ENCODE data around the gene AHRR.

The AHRR gene

GRCh38 chr5:454936-455335 lies 133.4 kb downstream of the AHRR start:
- DNase-seq = no peak

GRCh38 chr5:455806-456205 lies 134.3 kb downstream of the AHRR start:
- no peak for DNase-seq

GRCh38 chr5:456351-457194 lies 135.1 kb downstream of the AHRR start:
- no peak for DNase-seq

- DNase-seq = no peak
Observed at GRCh38 chr5:457195-457961, 135.9 kb downstream of the AHRR start.

GRCh38 chr5:458547-459353 lies 137.2 kb downstream of the AHRR start:
- DNase-seq = no peak

- DNase-seq = no peak
Observed at GRCh38 chr5:459562-460272, 138.2 kb downstream of the AHRR start.

- no peak for DNase-seq
Observed at GRCh38 chr5:460273-460625, 138.7 kb downstream of the AHRR start.

- no peak for DNase-seq
Observed at GRCh38 chr5:462051-462481, 140.6 kb downstream of the AHRR start.

GRCh38 chr5:463301-463700 lies 141.8 kb downstream of the AHRR start:
- no peak for DNase-seq

- DNase-seq = peak in 1 of 58 donors; percentile 32
Observed at GRCh38 chr5:463952-464351, 142.4 kb downstream of the AHRR start.

- no peak for DNase-seq
Observed at GRCh38 chr5:464446-464842, 142.9 kb downstream of the AHRR start.

GRCh38 chr5:464843-465590 lies 143.5 kb downstream of the AHRR start:
- DNase-seq = no peak

GRCh38 chr5:465591-466403 lies 144.3 kb downstream of the AHRR start:
- no peak for DNase-seq

GRCh38 chr5:466661-467310 lies 145.3 kb downstream of the AHRR start:
- DNase-seq = no peak

GRCh38 chr5:468401-468800 lies 146.9 kb downstream of the AHRR start:
- no peak for DNase-seq

- no peak for DNase-seq
Observed at GRCh38 chr5:469752-470483, 148.4 kb downstream of the AHRR start.

- no peak for DNase-seq
Observed at GRCh38 chr5:470961-471749, 149.6 kb downstream of the AHRR start.

- DNase-seq = no peak
Observed at GRCh38 chr5:471750-472058, 150.2 kb downstream of the AHRR start.
